8988T (cell line): ENCODE results near the gene KRTAP3-2.

ENCODE experiments used
- DNase-seq: peaks from one replicate; pipeline ENCODE4 v3.0.0; 2011

Gene KRTAP3-2

DNA sequence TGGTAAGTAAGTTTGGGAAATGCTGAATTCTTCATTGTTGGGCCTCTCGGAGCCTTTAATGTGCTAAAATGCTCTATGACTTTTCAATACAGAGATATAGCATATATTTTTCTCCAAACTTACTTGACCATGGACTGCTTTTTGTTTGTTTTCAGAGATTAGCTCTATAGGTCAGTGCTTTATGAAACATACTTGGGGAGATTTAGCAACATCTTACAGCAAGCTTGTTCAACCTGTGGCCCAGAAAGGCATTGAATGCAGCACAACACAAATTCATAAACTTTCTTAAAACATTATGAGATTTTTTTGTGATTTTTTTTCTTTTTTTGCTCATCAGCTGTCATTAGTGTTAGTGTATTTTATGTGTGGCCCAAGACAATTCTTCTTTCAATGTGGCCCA is 10.2 kb upstream of the KRTAP3-2 start:
- DNase-seq, result no peak

DNA sequence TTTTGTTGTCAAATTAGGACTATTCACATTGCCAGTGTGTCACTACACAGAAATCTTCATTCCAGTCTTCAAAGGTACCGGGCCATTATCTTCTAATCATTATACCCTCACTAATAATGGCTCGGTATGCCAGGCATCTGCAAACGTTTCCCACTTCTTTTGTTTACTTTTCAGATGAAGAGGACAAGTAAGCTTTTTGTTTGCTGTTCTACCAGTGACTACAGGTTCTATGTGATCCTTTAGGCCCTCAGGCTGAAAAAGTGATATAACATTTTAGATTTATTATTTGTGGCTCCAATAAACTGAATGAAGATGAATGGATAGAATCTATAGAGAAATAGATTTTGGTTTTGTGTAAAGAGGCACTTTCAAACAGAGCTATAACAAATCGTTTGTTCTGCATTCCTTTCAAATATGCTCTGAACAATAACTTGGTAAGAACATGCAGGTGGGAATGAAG is 9.6 kb upstream of the KRTAP3-2 start:
- no peak for DNase-seq

DNA sequence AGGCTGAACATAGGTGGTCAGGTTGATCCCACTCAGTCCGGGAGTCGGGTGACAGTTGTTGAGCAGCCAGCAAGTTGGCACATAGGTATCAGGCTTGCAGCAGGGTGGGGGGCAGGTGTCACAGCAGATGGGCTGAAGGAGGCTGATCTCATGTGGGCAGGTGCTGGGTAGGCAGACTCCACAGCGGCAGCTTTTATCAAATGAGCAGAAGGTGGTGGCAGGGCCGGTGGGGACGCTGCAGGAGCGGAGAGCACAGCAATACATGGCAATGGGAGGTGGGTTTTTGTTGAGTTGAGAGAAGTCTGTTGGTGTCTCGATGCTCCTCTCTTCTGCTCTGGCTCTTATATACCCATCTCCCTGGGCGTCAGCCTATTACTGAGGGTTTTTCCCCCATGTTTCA is 9.1 kb upstream of the KRTAP3-2 start, which contains the start of gene KRTAP3-1:
TSS of gene KRTAP3-1 (minus strand) at position 318 of the 400 bp plus-strand sequence. CDS start at position 264, 54 bp downstream.
- DNase-seq, result no peak

DNA sequence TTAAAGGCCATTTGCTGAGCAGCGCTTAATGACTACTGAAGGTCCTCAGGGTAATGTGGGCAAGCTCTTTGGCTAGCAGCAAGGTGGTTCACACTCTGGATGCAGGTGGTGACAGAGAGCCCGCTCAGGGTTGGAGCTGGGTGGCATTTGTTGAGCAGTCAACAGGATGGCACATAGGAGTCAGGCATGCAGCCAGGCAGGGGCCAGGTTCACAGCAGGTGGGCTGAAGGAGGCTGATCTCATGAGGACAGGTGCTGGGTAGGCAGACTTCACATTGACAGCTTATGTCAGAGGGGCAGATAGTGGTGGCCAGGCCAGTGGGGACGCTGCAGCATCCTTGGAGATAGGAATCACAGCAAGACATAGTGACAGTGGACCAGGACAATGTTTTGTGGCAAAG is 4.7 kb upstream of the KRTAP3-2 start:
- no peak for DNase-seq

DNA sequence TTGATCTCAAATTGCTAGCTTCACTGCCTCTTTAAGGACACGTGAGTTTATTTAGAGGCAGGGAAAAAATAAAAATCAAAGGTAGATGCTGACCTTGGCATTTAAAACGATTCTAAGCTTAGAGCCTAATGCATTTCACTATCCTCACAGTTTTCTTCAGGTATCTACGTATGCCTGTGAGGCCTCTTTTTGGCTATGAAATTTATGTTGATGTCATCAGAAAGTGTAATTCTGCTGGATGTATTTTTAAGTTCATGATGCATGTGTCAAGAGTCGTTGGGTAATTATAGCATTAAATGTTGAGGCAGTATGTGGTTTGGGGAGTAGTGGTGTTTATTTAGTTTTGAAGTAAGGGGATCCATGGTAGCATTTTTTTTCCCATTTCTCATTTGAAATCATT is 4.2 kb upstream of the KRTAP3-2 start:
- no peak for DNase-seq

DNA sequence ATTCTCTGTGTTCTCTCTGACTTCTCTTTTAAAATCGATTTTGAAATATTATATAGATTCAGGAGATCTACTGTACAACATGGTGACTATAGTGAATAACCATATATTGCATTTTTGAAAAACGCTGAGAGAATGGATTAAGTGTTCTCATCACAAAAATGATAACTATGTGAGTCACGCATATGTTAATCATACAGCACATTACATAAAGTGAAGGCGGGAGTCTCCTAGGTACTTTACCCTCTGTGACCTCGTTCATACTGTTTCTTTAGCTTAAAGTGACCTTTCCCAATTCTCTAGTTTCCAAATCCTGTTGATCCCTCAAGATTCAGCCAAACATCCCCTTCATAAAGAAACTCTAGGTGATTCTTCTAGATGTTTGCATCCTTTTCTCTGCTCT is 3.1 kb upstream of the KRTAP3-2 start:
- no peak for DNase-seq

DNA sequence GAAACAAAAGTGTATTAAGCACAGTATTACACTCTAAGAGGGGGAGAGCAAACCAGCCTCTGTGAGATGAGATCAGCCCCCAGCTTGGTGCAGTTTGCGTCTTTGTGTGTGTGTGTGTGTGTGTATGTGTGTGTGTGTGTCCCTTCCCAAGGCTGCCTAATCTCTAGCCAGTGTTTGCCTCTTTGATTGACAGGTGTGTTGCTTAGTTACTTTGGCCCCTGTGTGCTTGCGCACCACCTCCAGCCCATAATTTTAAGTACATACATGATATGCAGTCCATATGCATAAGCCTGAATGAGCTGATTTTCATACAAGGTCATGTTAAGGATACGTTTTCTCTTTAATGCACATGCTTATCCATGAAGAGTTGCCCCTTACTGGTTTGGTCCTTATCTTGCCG is 2.1 kb upstream of the KRTAP3-2 start:
- no peak for DNase-seq

DNA sequence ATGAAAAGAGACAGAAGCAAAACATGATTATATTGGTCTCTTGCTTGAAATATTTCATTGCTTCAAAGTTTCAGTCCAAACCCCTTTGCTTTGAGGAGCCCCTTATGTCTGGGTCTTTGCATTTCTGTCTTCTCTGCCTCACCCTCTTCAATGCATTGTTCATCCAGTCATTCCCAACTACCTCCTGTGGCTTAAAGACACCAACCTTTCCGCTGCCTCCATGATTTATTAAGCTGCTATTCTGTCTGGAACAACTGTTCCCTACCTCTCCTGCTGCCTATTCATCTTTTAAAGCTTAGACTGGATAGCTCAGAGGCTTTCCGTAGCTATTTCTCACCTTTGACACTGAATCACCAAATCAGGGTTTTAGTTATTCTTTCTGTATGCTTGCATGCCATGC is 2.3 kb downstream of the KRTAP3-2 start:
- no peak for DNase-seq

DNA sequence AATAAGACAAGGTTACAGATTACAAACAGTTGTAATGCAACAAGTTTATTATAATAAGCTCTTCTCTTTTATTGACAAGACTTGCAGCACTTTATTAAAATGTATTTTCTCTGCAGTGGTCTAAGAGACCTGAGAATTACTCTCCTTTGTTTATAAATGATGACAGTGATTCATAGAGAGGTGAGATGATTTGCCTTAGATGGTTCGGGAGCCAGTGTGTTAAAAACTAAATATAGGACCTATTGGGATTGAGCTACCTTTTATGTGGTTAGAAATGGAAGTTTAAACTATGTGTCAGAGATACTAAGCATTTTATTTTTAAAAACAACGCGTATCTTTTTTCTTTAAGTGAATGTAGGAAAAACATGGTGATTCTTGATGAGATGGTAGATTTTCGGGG is 2.9 kb downstream of the KRTAP3-2 start:
- DNase-seq, result no peak

DNA sequence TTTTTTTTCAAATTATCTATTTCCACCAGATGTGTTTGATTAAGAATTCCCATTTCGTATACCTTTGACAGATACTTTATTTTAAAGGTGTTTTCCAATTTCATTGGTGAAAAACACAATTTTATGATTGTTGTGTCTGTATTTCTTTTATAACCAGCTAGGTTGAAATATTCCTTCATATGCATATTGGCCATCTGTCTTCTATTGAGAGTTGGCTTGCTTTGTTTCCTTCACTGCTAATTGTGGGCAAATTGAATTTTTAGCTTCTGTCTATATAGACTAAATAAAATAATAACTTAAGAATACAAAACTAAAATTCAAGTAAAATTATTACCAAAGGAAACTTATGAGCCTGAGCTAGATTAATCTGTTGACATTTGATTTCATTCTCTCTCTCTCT is 4.6 kb downstream of the KRTAP3-2 start:
- DNase-seq, result no peak

DNA sequence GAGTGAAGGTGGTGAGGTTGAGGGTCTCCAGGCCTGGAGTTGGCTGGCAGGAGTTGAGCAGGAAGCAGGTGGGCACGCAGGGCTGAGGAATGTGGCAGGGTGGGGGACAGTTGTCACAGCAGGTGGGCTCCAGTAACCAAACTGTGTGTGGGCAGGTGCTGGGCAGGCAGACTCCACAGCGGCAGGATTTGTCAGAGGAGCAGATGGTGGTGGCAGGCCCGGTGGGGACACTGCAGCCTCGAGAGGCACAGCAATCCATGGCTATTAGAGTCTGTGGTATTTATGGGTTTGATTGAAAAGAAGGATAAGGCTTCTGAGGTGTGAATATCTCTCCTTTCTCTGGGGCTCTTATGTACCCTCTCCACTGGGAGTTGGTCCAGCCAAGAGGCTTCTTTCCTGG is 5.9 kb downstream of the KRTAP3-2 start, which contains the start of gene KRTAP3-3:
TSS of gene KRTAP3-3 (minus strand) at position 326 of the 400 bp plus-strand sequence. CDS start at position 259, 67 bp downstream.
- no peak for DNase-seq

DNA sequence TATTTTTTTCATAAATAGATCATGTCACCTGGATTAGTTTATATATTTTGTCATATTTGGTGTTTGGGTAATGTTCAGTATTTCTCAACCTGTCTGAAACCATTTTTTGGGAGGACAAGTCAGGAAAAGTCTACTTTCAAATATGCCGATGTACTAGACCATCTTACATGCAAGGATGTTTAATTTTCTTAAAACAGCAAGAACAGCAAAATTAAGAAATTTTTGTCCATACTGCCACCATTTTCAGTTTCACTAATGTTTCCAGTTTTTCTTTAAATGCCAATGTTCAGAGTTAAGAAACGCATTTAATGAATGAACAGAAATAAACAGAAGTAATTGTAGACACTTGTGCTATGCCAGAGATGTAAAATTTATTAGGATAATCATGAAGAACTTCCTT is 6.6 kb downstream of the KRTAP3-2 start:
- no peak for DNase-seq

DNA sequence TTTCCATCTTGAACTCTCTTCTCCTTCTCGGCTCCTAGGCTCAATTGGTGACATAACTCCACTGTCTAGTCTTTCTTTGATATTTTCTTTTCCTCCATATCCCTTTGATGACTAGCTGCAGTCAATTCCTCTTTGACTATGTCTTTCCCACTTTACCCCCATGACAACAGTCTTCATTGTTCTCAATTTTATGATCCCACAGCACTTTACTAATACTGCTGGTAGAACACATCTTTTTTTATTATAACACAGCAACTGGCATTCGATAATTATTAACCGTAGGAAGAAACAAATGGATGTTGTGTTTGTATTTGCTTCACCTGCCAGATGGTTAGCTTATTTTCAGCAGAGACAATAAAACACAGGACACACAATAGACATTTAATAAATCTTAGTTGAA is 7.0 kb downstream of the KRTAP3-2 start:
- no peak for DNase-seq

DNA sequence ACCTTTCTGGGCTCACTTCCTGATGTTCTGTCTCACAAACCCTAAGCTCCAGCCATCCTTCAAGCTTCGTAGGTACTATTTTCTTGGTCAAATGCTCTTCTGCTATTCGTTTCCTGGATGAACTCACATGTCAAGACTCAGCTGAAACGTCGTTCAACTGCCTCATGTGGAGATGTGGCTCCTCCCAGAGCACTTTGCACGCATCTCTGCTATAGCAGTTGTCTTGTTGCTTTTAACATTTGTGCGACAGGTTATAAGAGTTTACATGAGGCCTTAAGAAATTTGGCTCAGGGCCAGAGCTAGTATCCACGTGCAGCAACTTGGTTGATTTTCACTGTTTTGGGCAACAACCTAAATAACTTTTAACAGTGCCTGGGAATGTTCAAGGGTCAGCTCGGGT is 12.8 kb downstream of the KRTAP3-2 start:
- no peak for DNase-seq

DNA sequence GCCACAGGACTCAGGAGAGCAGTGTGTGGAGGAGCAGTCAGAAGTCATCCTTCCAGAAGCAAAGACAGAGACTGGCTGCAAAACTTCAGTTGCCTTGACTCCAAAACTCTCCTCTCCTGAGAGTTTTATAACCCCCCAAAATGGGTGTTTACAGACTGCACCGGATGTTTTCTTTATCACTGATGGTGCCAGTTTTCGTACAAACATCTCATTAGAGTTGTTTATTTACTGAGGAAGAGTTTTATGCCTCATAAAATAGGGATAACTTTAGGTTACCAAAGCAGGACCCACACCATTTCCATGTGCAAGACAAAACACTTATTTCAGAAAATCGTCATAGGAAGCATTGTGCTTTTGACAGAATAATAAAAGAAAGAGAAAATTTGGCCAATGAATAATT is 15.5 kb downstream of the KRTAP3-2 start, which contains the start of gene KRT40:
TSS of gene KRT40 (minus strand) at position 101 of the 400 bp plus-strand sequence. CDS start at position 48, 53 bp downstream.
- no peak for DNase-seq

DNA sequence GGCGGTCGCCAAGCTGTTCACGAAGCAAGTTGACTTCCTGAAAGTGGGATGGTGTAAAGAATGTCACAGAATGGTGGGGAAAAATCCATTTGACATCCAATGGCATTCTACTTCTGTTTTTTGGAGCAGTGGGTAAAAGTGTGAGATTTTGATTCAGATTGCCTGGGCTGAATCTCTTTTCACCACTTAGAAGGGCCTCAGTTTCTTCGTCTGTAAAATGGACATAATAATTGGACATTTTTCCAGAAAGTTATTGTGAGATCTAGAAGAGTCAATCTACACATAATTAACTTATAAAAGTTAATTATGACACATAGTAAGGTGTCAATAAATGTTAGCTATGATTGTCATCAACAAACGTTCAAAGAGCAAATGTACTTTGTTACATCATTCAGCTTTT is 18.6 kb downstream of the KRTAP3-2 start:
- DNase-seq, result no peak

DNA sequence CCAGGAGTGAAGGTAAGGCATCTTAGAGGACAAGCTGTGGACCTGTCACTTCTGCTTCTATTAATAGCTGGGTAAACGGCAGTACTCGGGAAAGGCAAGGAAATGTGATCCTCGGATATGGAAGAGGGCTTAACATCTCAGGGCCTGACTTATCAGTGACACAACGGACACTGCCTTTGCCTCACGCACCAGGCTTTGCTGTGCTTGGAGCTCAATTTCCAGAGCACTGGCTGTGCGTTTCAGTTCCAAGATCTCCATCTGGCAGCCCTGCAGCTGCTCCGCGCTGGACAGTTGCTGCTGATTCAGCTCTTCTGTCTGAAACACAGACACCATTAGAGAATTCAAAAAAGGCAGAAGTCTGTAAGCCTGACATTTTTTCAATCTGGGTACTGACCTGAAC is 19.1 kb downstream of the KRTAP3-2 start:
- no peak for DNase-seq

DNA sequence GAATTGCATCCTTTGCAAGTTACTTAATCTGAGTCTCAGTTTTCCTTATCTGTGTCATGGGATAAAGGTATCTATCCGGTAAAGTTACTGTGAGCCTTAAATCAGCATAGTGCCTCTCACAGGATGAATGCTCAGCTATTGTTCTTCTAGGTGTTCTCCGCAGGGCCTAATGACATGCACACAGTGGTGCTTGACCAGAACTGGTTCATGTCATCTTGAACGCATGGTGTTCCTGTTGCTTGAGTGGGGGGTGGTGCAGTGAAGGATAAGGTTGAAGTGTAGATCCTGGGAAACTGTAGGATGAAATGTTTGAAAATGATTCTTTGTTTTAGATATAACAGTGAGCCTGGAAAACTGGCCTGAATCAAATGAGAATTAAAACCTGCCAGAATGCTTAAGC is 19.6 kb downstream of the KRTAP3-2 start:
- DNase-seq, result no peak

DNA sequence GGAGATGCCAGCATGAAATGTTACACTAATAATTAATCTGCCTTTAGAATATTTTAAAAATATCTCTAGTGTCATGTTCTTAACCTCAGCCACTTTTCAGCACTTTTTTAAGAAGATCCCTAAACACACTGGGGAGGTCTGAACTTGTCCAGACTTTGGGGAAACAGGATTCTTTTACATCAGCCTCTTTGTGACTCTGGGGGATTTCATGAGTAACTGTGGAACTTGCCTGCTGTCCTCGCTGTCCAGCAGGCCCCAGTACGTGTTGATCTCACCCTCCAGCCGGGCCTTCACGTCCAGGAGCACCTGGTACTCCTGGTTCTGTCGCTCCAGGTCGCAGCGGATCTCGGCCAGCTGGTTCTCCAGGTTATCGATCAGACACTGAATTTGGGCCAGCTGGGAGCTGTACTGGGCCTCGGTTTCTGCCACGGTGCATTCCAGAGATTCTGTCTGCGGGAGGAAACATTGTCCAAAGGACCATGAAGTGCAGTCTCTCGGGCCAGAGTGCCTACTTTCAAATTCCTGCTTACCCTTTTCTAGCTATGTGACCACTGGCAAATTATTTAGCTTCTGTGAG is 21.0 kb downstream of the KRTAP3-2 start:
- no peak for DNase-seq

DNA sequence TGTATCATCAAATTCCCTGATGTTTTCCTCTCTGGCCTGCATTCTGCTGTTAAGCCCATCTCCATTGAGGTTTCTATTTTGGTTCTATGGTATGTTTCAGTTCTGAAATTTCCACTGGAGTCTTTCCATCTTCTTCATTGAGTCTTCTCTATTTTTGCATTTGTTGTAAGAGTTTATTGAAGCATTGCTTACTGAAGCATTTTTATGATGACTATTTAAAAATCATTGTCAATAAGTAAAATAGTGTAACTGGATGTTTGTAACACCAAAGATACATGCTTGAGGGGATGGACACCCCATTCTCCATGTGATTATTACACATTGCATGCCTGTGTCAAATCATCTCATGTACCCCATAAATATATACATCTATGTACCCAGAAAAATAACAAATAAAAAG is 24.2 kb downstream of the KRTAP3-2 start:
- DNase-seq, result no peak

DNA sequence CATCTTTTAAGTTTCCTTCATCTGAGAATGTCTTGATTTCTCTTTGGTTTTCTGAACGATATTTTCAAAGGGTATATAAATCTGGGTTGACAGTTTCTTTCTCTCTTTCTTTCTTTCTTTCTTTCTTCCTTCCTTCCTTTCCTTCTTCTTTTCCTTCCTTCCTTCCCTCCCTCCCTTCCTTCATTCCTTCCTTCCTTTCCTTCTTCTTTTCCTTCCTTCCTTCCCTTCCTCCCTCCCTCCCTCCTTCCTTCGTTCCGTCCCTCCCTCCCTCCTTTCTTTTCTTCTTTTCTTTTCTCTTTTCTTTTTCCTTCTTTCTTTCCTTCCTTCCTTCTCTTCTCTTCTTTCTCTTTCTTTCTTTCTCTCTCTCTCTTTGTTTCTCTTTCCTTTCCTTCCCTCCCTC is 25.3 kb downstream of the KRTAP3-2 start:
- no peak for DNase-seq

DNA sequence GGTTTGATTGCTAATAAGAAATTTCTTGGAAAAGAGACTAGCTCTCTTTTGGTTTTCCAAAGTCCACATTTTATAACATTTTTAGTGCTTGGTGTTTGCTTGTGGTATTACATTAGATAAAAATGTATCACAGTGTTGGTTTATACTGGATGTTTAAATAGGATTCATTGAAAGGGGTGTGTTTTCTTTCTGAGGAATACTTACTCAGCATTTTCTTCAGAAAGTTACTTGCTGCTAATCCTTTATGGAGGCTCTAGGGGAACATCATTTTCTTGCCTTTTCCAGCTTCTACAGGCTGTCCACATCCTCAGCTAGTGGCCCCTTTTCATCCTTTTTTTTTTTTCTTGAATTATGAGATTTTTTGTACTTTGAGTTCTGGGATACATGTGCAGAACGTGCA is 32.1 kb downstream of the KRTAP3-2 start:
- no peak for DNase-seq

DNA sequence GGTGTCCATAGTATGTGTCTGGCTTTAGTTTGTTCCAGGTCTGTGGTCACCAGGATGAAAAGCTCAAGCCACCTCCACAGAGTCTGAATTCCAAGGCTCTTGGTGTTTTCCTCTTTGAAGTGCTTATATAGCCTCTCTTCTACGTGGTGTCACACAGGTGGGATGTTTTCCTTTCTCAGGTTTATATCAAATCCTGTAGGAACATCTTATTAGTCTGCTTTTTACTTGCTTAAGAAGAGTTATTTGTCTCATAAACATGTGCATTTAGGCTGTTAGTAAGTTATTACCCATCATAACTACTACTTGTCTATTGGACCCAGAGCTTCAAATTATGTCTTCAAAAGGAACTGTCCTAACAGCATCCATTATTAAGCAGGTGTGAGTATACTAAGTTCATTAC is 32.9 kb downstream of the KRTAP3-2 start, which contains the start of gene KRT39:
TSS of gene KRT39 (minus strand) at position 101 of the 400 bp plus-strand sequence. CDS start at position 9, 92 bp downstream.
- DNase-seq, result no peak

DNA sequence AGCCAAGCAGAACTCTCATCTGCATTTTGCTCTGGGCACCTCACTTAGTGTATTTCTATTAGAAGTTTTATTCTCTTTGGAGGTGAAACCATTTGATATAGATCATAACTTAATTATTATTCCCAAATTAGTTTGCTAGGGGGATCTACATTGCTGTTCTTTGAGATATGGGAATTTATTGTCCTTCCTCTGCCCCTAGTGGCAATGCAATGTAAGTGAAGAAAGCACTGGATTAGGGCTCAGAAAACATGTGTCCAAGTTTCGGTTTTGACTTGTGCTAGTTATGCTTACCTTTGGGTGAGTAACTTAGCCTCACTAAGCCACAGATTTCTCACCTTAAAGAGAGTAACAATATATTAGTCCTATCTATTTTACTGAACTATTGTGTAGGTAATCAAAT is 35.9 kb downstream of the KRTAP3-2 start:
- no peak for DNase-seq

DNA sequence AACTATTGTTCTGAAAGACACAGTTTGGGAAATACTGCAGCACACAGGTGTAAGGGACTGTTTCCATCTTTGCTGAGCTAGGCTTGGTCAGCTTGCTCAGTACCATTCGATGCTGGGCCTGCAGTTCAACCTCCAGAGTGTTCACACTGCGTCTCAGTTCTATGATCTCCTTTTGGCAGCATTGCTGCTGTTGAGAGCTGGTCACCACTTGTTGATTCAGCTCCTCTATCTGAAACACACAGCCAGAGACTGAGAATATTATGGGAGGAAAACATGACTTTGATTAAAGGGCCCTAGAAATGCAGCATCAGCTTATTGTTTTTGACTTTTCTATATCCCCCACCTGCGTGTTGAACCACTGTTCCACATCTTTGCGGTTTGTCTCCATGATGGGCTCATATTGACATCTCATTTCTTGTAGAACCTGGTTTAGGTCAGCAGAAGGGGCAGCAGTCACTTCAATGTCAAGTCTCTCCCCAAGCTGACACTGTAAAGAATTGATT is 37.6 kb downstream of the KRTAP3-2 start:
- no peak for DNase-seq
